ENCODE measurements around the gene PEX16.

GRCh38 chr11:45884596-45885185 is 33.0 kb downstream of the PEX16 start:
- TF ChIP-seq CTCF (IDR thresholded peaks at IDR 0.05; ENCODE audit: low read length) (no peak), EZH2 (IDR thresholded peaks at IDR 0.05; ENCODE audit: borderline replicate concordance, low read length) (no peak)

All from OCI-LY1 (cell line).